ENCODE data around the gene GPR152. TPM values are rescaled to one million over a fixed set of nuclear protein-coding genes. Genes with fewer than 3 reads are reported as not detected.

GPR152 gene
- total RNA-seq, 1 experiment from 2014 or later: not detected

GRCh38 chr11:67442504-67443404, 9.8 kb downstream of the GPR152 start:
- TF ChIP-seq YY1 (IDR thresholded peaks at IDR 0.05; ENCODE audit: extremely low read depth, insufficient replicate concordance, low read depth, low read length) (no peak), FOSL1 (IDR thresholded peaks at IDR 0.05; ENCODE audit: low read depth) (no peak), POLR2A (IDR thresholded peaks at IDR 0.05; ENCODE audit: borderline replicate concordance, extremely low read depth, insufficient read depth, insufficient read length) (no peak), JUND (IDR thresholded peaks at IDR 0.05) (no peak), EZH2phosphoT487 (IDR thresholded peaks at IDR 0.05; ENCODE audit: borderline replicate concordance) (no peak), SRF (IDR thresholded peaks at IDR 0.05; ENCODE audit: low read depth) (no peak), CTCF (IDR thresholded peaks at IDR 0.05 in 2 of 3, conservative IDR thresholded peaks at IDR 0.05 in 1 of 3; ENCODE audit: borderline replicate concordance in 1 of 3, insufficient read depth in 1 of 3, low read depth in 2 of 3, low read length in 2 of 3) (no peak), REST (IDR thresholded peaks at IDR 0.05; ENCODE audit: low read depth) (no peak), TCF7L2 (IDR thresholded peaks at IDR 0.05; ENCODE audit: borderline replicate concordance, extremely low read depth, insufficient read depth, insufficient read length) (no peak), EZH2 (IDR thresholded peaks at IDR 0.05) (no peak), ATF3 (IDR thresholded peaks at IDR 0.05) (no peak), RAD21 (IDR thresholded peaks at IDR 0.05; ENCODE audit: low read depth) (no peak), ZFX (IDR thresholded peaks at IDR 0.05) (no peak), SIN3A (IDR thresholded peaks at IDR 0.05; ENCODE audit: low read depth) (no peak)
- Histone ChIP-seq H3K9ac (ENCODE audit: low read length) (peak overlapping the region; percentile 87), H3K4me2 (ENCODE audit: low read length) (peak overlapping the region; percentile 94), H3K9me2 (ENCODE audit: insufficient read depth) (no peaks in the 10 kb centered on the region), H3K27ac (ENCODE audit: low read depth, low read length) (peak overlapping the region; percentile 79), H4K20me1 (ENCODE audit: insufficient read depth) (no peaks in the 10 kb centered on the region), H3K79me2 (ENCODE audit: insufficient read depth, low read length) (peaks cover 7% of the 10 kb centered on the region; the same call in 1 of the 2 replicates), H3K4me1 (ENCODE audit: control insufficient read depth in 1 of 2, insufficient read depth in 2 of 2, low read length in 2 of 2) (peaks cover 6 to 28% of the 10 kb centered on the region in 2 experiments; a peak in 3 of 4 replicates), H3K4me3 (replicated peaks in 1 of 2; ENCODE audit: low read depth in 1 of 2, low read length in 2 of 2) (peak overlapping the region; percentile 82 to 90), H3K36me3 (ENCODE audit: control insufficient read depth in 1 of 2, insufficient read depth in 2 of 2, low read length in 2 of 2) (peaks cover 0 to 2% of the 10 kb centered on the region in 2 experiments; a peak in 1 of 4 replicates), H2AFZ (ENCODE audit: low read depth, low read length, poor library complexity, severe bottlenecking) (no peak overlapping the region), H3K27me3 (ENCODE audit: insufficient read depth, low read length) (no peaks in the 10 kb centered on the region), H3K9me3 (ENCODE audit: control insufficient read depth in 1 of 2, insufficient read depth in 1 of 2, low read depth in 1 of 2, low read length in 2 of 2) (no peaks in the 10 kb centered on the region)
- no TSS peak for BruUV-seq (replicated peaks)
- RAD21 ChIA-PET (ENCODE audit: low non-redundant PET in 1 of 2, low total read pairs in 2 of 2, uncharacterized antibody in 2 of 2, unreplicated experiment in 2 of 2): no interaction called here
- intact Hi-C loops (cut with micrococcal nuclease): no loop called here
- ATAC-seq: peak; percentile 29
- DNase-seq (ENCODE audit: low read depth, low spot score): no peak
- CTCF ChIA-PET: no interaction called here
- POLR2A ChIA-PET: no interaction called here

Measured in HCT116 (cell line).